ENCODE results near the gene MEIOSIN. TPM values are rescaled to one million over a fixed set of nuclear protein-coding genes. Genes with fewer than 3 reads are reported as not detected.
A peak's percentile ranks its signal among the peaks of the same experiment; 100 is the strongest.

Gene MEIOSIN
- total and polyA plus RNA-seq, 2 of the 13 experiments (the other 11 are each of a cell fraction or from before 2014, with no cell fraction given) = not detected

- TF ChIP-seq ZNF281 (CRISPR knock-in tag; IDR thresholded peaks at IDR 0.05; ENCODE audit: borderline replicate concordance) (peak; percentile 17; the same call in 1 of the 2 replicates), HIVEP1 (CRISPR knock-in tag; IDR thresholded peaks at IDR 0.05) (peak; percentile 80), SRSF4 (IDR thresholded peaks at IDR 0.05; ENCODE audit: low read depth, low read length, poor library complexity, severe bottlenecking) (no peak), KMT2B (CRISPR knock-in tag; IDR thresholded peaks at IDR 0.05) (no peak), HDAC1 (CRISPR knock-in tag; IDR thresholded peaks at IDR 0.05) (peak; percentile 83), CREBL2 (CRISPR knock-in tag; IDR thresholded peaks at IDR 0.05; ENCODE audit: borderline replicate concordance) (no peak), NR2F6 (IDR thresholded peaks at IDR 0.05) (no peak), NR2F6 (CRISPR knock-in tag; IDR thresholded peaks at IDR 0.05) (peak; percentile 6; the same call in 1 of the 2 replicates), CREB1 (IDR thresholded peaks at IDR 0.05) (peak; percentile 49; the same call in 1 of the 2 replicates), CREB1 (CRISPR knock-in tag; IDR thresholded peaks at IDR 0.05) (peak; percentile 79), SMARCE1 (IDR thresholded peaks at IDR 0.05; ENCODE audit: borderline replicate concordance) (no peak), GTF2F1 (IDR thresholded peaks at IDR 0.05; ENCODE audit: low read length) (no peak), ZFYVE20 (CRISPR knock-in tag; IDR thresholded peaks at IDR 0.05; ENCODE audit: borderline replicate concordance, low read depth) (no peak), ZNF564 (CRISPR knock-in tag; IDR thresholded peaks at IDR 0.05) (no peak), RBFOX2 (IDR thresholded peaks at IDR 0.05; ENCODE audit: low read depth, low read length) (peak; percentile 80)
- TF ChIP-seq, protein P1, sequence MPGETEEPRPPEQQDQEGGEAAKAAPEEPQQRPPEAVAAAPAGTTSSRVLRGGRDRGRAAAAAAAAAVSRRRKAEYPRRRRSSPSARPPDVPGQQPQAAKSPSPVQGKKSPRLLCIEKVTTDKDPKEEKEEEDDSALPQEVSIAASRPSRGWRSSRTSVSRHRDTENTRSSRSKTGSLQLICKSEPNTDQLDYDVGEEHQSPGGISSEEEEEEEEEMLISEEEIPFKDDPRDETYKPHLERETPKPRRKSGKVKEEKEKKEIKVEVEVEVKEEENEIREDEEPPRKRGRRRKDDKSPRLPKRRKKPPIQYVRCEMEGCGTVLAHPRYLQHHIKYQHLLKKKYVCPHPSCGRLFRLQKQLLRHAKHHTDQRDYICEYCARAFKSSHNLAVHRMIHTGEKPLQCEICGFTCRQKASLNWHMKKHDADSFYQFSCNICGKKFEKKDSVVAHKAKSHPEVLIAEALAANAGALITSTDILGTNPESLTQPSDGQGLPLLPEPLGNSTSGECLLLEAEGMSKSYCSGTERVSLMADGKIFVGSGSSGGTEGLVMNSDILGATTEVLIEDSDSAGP (CRISPR knock-in tag; IDR thresholded peaks at IDR 0.05; ENCODE audit: borderline replicate concordance) = peak; percentile 94
- TF ChIP-seq, protein P2, sequence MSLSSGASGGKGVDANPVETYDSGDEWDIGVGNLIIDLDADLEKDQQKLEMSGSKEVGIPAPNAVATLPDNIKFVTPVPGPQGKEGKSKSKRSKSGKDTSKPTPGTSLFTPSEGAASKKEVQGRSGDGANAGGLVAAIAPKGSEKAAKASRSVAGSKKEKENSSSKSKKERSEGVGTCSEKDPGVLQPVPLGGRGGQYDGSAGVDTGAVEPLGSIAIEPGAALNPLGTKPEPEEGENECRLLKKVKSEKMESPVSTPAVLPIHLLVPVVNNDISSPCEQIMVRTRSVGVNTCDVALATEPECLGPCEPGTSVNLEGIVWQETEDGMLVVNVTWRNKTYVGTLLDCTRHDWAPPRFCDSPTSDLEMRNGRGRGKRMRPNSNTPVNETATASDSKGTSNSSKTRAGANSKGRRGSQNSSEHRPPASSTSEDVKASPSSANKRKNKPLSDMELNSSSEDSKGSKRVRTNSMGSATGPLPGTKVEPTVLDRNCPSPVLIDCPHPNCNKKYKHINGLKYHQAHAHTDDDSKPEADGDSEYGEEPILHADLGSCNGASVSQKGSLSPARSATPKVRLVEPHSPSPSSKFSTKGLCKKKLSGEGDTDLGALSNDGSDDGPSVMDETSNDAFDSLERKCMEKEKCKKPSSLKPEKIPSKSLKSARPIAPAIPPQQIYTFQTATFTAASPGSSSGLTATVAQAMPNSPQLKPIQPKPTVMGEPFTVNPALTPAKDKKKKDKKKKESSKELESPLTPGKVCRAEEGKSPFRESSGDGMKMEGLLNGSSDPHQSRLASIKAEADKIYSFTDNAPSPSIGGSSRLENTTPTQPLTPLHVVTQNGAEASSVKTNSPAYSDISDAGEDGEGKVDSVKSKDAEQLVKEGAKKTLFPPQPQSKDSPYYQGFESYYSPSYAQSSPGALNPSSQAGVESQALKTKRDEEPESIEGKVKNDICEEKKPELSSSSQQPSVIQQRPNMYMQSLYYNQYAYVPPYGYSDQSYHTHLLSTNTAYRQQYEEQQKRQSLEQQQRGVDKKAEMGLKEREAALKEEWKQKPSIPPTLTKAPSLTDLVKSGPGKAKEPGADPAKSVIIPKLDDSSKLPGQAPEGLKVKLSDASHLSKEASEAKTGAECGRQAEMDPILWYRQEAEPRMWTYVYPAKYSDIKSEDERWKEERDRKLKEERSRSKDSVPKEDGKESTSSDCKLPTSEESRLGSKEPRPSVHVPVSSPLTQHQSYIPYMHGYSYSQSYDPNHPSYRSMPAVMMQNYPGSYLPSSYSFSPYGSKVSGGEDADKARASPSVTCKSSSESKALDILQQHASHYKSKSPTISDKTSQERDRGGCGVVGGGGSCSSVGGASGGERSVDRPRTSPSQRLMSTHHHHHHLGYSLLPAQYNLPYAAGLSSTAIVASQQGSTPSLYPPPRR (CRISPR knock-in tag; IDR thresholded peaks at IDR 0.05; ENCODE audit: borderline replicate concordance) = no peak
Measured at GRCh38 chr19:45730368-45731288, 2.6 kb upstream of the MEIOSIN start, which contains the start of gene FBXO46 (continued).

Measured in HepG2 (cell line).